GM12878 (cell line): ENCODE data around the gene SLC19A1. TPM values are rescaled to one million over a fixed set of nuclear protein-coding genes. Genes with fewer than 3 reads are reported as not detected.

Experiments used
- ATAC-seq: fragments of 200-7000 bp; cut with Tn5 transposase; 3 replicates; pipeline ENCODE4 v1.9.1; 2020; ENCODE audit warnings: mild to moderate bottlenecking, moderate library complexity
- BruUV-seq: library from RNA; stranded (reverse); fragments of 400-500 nt; replicated peaks from 2 replicates; lab custom pipeline; 2021; lab: Mats Ljungman, UMichigan
- CTCF ChIA-PET: fragments of 300-600 bp; sonication (Branson Sonifier 250); formaldehyde crosslinking; extraction: SDS; loops from one replicate; lab custom pipeline; 2021; ENCODE audit warnings: inconsistent platforms; lab: Yijun Ruan, JAX
- POLR2A ChIA-PET: fragments of 350-600 bp; formaldehyde crosslinking; extraction: SDS; loops from one replicate; lab custom pipeline; 2021; ENCODE audit warnings: inconsistent platforms; lab: Charles Lee
- RAD21 ChIA-PET: fragments of 300-600 bp; sonication (Branson Sonifier 250); formaldehyde crosslinking; loops from one replicate; lab custom pipeline; 2023; ENCODE audit warnings: antibody characterized with exemption; ENCODE audit not compliant: unreplicated experiment; lab: Charles Lee
- SMC1A ChIA-PET: fragments of 300-600 bp; sonication (Branson Sonifier 250); formaldehyde crosslinking; loops from one replicate; lab custom pipeline; 2023; ENCODE audit not compliant: unreplicated experiment, uncharacterized antibody; lab: Charles Lee
- DNase-seq: peaks from one replicate; pipeline ENCODE4 v3.0.0-alpha.2; 2011; ENCODE audit warnings: low read depth, low spot score
- FAIRE-seq: peaks from 3 replicates; lab custom pipeline; 2011; peaks lifted over from hg19 to GRCh38; lab: Jason Lieb, UNC
- H2AFZ ChIP-seq: 2 replicates; pipeline ENCODE4 v1.6.0; 2011; ENCODE audit warnings: low read depth, low read length, control low read depth; ENCODE audit not compliant: control insufficient read depth
- H3K27ac ChIP-seq: 2 replicates; pipeline ENCODE4 v1.5.1; 2011; ENCODE audit warnings: control low read depth; ENCODE audit not compliant: control insufficient read depth, insufficient read depth
- H3K27me3 ChIP-seq, 2 experiments: replicated peaks in 1 of 2; 2 replicates each; pipeline versions ENCODE4 v1.6.0 to v1.6.1; 2011; ENCODE audit warnings: low read length in 1 of 2; ENCODE audit not compliant: control insufficient read depth in 2 of 2, insufficient read depth in 2 of 2
- H3K36me3 ChIP-seq, 2 experiments: 2 replicates each; pipeline ENCODE4 v1.5.1; 2011; ENCODE audit warnings: low read length in 1 of 2; ENCODE audit not compliant: control insufficient read depth in 2 of 2, insufficient read depth in 2 of 2
- H3K4me1 ChIP-seq: 2 replicates; pipeline ENCODE4 v1.6.1; 2011; ENCODE audit warnings: mild to moderate bottlenecking, low read length, moderate library complexity, mixed read lengths; ENCODE audit not compliant: control insufficient read depth, insufficient read depth
- H3K4me2 ChIP-seq: 2 replicates; pipeline ENCODE4 v1.6.0; 2011; ENCODE audit warnings: control low read depth; ENCODE audit not compliant: control insufficient read depth, insufficient read depth
- H3K4me3 ChIP-seq: fragments of 200-600 bp; sonication (generic); 2 replicates; pipeline ENCODE4 v1.5.1; 2016
- H3K79me2 ChIP-seq: 2 replicates; pipeline ENCODE4 v1.6.0; 2011; ENCODE audit warnings: low read length; ENCODE audit not compliant: control insufficient read depth, insufficient read depth
- H3K9ac ChIP-seq: 2 replicates; pipeline ENCODE4 v1.8.0; 2011; ENCODE audit warnings: low read length, control low read depth, mixed read lengths; ENCODE audit not compliant: control insufficient read depth, insufficient read depth
- H3K9me3 ChIP-seq: replicated peaks from 3 replicates; pipeline ENCODE4 v1.5.1; 2011; ENCODE audit warnings: mild to moderate bottlenecking, low read length; ENCODE audit not compliant: control insufficient read depth, insufficient read depth
- H4K20me1 ChIP-seq: 2 replicates; pipeline ENCODE4 v1.6.0; 2011; ENCODE audit not compliant: control insufficient read depth, insufficient read depth
- CBFB ChIP-seq: IDR thresholded peaks from 2 replicates; pipeline ENCODE4 v1.6.1; 2016; ENCODE audit warnings: antibody characterized with exemption, low read depth
- NR2C1 ChIP-seq: fragments of 450-650 bp; IDR thresholded peaks from 2 replicates; pipeline ENCODE4 v1.6.1; 2017; ENCODE audit warnings: antibody characterized with exemption, mild to moderate bottlenecking, moderate library complexity
- PAX5 ChIP-seq: IDR thresholded peaks from 2 replicates; pipeline ENCODE4 v1.6.1; 2011; ENCODE audit warnings: low read depth, low read length, borderline replicate concordance
- STAT3 ChIP-seq: IDR thresholded peaks from 2 replicates; pipeline ENCODE4 v1.6.1; 2011; ENCODE audit warnings: low read depth, low read length, improper control_type of control experiment
- TAF1 ChIP-seq: IDR thresholded peaks from 2 replicates; pipeline ENCODE4 v1.6.1; 2011; ENCODE audit warnings: mild to moderate bottlenecking, low read depth, low read length, borderline replicate concordance
- WGBS: methylation state at CpG from one replicate; pipeline ENCODE4 v1.1.6; 2016; ENCODE audit warnings: low lambda C conversion rate; ENCODE audit not compliant: insufficient replicate concordance, insufficient coverage; ENCODE audit errors: missing lambda C conversion rate; 5-methylcytosine and 5-hydroxymethylcytosine counted together
- in situ Hi-C: fragments of 300-500 bp; cut with MboI; formaldehyde crosslinking; loops from 9 replicates; pipeline ENCODE4 v1.14.3; 2018; ENCODE audit warnings: mixed read lengths
- intact Hi-C: fragments of 100-400 bp; cut with micrococcal nuclease; formaldehyde crosslinking; loops from one replicate; pipeline ENCODE4 v1.14.2; 2022; ENCODE audit not compliant: unreplicated experiment
- polyA plus RNA-seq, 11 experiments: library from polyadenylated mRNA; depleted of rRNA in 4 of 11; unstranded in 6 of 11; stranded (reverse) in 5 of 11; fragments of >200 nt; fragmentation: Nextera tagmentation in 4 of 11; fragmentation: Illumina TruSeq in 1 of 11; extraction: Ambion mirVana in 4 of 11; extraction: Trizol in 1 of 11; gene quantifications; 1 replicate in 1 of 11; 2 replicates in 10 of 11; pipeline versions ENCODE4 v1.2.1 to v1.2.3, GENCODE V29; 2011 to 2016; ENCODE audit warnings: inconsistent platforms in 2 of 11, missing spikeins in 2 of 11, low read depth in 1 of 11
- total RNA-seq, 4 experiments: library from RNA; depleted of rRNA in 3 of 4; stranded (reverse); fragments of >200 nt in 3 of 4; fragmentation: Illumina TruSeq in 1 of 4; extraction: Trizol in 1 of 4; gene quantifications; 2 replicates each; pipeline versions ENCODE4 v1.2.1 to v1.2.3, GENCODE V29; 2013 to 2021
- TF ChIP-seq, protein P1 (sequence below): fragments of 450-650 bp; formaldehyde crosslinking; IDR thresholded peaks from 2 replicates; pipeline ENCODE4 v1.4.0; 2020; ENCODE audit warnings: mild to moderate bottlenecking, moderate library complexity
- TF ChIP-seq, protein P2 (sequence below): IDR thresholded peaks from 2 replicates; pipeline ENCODE4 v1.6.1; 2011; ENCODE audit warnings: borderline replicate concordance, low read depth, mild to moderate bottlenecking, moderate library complexity, mixed read lengths, low read length; ENCODE audit not compliant: insufficient read depth; ENCODE audit errors: extremely low read length

SLC19A1 gene
- total and polyA plus RNA-seq, 10 of the 15 experiments (the other 5 are each of a cell fraction or from before 2014, with no cell fraction given), result 0.42 to 49.7 (median 12.2) TPM

DNA sequence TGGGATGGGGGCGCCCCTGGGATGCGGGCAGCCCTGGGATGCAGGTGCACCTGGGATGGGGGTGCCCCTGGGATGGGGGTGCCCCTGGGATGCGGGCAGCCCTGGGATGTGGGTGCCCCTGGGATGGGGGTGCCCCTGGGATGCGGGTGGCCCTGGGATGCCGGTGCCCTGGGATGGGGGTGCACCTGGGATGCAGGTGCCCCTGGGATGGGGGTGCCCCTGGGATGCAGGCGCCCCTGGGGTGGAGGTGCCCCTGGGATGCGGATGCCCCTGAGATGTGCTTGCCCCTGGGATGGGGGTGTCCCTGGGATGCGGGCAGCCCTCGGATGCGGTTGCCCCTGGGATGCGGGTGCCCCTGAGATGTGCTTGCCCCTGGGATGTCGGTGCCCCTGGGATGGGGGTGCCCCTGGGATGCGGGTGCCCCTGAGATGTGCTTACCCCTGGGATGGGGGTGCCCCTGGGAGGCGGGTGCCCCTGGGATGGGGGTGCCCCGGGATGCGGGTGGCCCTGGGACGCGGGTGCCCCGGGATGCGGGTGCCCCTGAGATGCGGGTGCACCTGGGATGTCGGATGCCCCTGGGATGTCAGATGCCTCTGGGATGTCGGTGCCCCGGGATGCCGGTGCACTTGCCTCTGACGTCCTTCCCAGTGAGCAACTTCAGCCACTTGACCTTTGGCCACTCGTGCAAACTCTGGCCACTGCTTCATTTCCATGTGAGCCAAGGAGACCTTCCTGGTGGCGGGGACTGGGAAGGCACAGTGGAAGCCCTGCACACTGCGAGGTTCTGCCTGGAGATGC is 37.3 kb upstream of the SLC19A1 start:
- H3K79me2 ChIP-seq, result no peaks in the 10 kb centered on the region
- WGBS, result 60% methylated on average over 27 of the region's 29 CpGs
- no peak overlapping the region for H3K9ac ChIP-seq
- no peaks in the 10 kb centered on the region for H4K20me1 ChIP-seq
- BruUV-seq, result no TSS peak
- H3K4me3 ChIP-seq, result no peak overlapping the region
- CTCF ChIA-PET, result no interaction called here
- peak; percentile 3; the same call in 1 of the 2 replicates for TF ChIP-seq PAX5
- no peak for TF ChIP-seq CBFB
- TF ChIP-seq, protein P1, sequence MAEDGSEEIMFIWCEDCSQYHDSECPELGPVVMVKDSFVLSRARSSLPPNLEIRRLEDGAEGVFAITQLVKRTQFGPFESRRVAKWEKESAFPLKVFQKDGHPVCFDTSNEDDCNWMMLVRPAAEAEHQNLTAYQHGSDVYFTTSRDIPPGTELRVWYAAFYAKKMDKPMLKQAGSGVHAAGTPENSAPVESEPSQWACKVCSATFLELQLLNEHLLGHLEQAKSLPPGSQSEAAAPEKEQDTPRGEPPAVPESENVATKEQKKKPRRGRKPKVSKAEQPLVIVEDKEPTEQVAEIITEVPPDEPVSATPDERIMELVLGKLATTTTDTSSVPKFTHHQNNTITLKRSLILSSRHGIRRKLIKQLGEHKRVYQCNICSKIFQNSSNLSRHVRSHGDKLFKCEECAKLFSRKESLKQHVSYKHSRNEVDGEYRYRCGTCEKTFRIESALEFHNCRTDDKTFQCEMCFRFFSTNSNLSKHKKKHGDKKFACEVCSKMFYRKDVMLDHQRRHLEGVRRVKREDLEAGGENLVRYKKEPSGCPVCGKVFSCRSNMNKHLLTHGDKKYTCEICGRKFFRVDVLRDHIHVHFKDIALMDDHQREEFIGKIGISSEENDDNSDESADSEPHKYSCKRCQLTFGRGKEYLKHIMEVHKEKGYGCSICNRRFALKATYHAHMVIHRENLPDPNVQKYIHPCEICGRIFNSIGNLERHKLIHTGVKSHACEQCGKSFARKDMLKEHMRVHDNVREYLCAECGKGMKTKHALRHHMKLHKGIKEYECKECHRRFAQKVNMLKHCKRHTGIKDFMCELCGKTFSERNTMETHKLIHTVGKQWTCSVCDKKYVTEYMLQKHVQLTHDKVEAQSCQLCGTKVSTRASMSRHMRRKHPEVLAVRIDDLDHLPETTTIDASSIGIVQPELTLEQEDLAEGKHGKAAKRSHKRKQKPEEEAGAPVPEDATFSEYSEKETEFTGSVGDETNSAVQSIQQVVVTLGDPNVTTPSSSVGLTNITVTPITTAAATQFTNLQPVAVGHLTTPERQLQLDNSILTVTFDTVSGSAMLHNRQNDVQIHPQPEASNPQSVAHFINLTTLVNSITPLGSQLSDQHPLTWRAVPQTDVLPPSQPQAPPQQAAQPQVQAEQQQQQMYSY, result no peak
- no peak for TF ChIP-seq NR2C1
- TF ChIP-seq TAF1, result no peak
- no peak for TF ChIP-seq STAT3
- TF ChIP-seq, protein P2, sequence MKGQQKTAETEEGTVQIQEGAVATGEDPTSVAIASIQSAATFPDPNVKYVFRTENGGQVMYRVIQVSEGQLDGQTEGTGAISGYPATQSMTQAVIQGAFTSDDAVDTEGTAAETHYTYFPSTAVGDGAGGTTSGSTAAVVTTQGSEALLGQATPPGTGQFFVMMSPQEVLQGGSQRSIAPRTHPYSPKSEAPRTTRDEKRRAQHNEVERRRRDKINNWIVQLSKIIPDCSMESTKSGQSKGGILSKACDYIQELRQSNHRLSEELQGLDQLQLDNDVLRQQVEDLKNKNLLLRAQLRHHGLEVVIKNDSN, result no peak
- TF ChIP-seq, all 136 proteins: peak for 1
- FAIRE-seq (no peak), DNase-seq (no peak), ATAC-seq (no peak)
- H3K4me1 ChIP-seq, result no peaks in the 10 kb centered on the region
- no peak overlapping the region for H3K27ac ChIP-seq
- no peaks in the 10 kb centered on the region; a peak in 2 of 4 replicates for H3K27me3 ChIP-seq
- POLR2A ChIA-PET, result no interaction called here
- H3K4me2 ChIP-seq, result no peak overlapping the region
- H3K36me3 ChIP-seq, result no peaks in the 10 kb centered on the region
- in situ Hi-C loops, result no loop called here
- SMC1A ChIA-PET, result no interaction called here
- H2AFZ ChIP-seq, result no peak overlapping the region
- RAD21 ChIA-PET, result no interaction called here
- intact Hi-C loops, result no loop called here
- no peaks in the 10 kb centered on the region; the same call in 2 of the 3 replicates for H3K9me3 ChIP-seq
